ENCODE results near the gene PPP6R1. TPM values are rescaled to one million over a fixed set of nuclear protein-coding genes. Genes with fewer than 3 reads are reported as not detected.

Gene PPP6R1, protein sequence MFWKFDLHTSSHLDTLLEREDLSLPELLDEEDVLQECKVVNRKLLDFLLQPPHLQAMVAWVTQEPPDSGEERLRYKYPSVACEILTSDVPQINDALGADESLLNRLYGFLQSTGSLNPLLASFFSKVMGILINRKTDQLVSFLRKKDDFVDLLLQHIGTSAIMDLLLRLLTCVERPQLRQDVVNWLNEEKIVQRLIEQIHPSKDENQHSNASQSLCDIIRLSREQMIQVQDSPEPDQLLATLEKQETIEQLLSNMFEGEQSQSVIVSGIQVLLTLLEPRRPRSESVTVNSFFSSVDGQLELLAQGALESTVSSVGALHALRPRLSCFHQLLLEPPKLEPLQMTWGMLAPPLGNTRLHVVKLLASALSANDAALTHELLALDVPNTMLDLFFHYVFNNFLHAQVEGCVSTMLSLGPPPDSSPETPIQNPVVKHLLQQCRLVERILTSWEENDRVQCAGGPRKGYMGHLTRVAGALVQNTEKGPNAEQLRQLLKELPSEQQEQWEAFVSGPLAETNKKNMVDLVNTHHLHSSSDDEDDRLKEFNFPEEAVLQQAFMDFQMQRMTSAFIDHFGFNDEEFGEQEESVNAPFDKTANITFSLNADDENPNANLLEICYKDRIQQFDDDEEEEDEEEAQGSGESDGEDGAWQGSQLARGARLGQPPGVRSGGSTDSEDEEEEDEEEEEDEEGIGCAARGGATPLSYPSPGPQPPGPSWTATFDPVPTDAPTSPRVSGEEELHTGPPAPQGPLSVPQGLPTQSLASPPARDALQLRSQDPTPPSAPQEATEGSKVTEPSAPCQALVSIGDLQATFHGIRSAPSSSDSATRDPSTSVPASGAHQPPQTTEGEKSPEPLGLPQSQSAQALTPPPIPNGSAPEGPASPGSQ
- total RNA-seq (ENCODE audit: low replicate concordance), result 71.5 and 72.3 TPM in 2 replicates
- long read RNA-seq, partial matches to known transcripts, result 1 of 1 reads
- long read RNA-seq, other reads (novel, unspliced or antisense), result 0 of 1 reads

GRCh38 chr19:55258828-55259539 lies at the start of gene PPP6R1:
PPP6R1 (minus strand) TSS chr19:55259017; CDS start chr19:55247103, 11,914 bp downstream.
- peaks cover 32% of the 10 kb centered on the region for H3K4me1 Mint-ChIP-seq (ENCODE audit: unreplicated experiment)
- DNase-seq (ENCODE audit: extremely low spot score, unreplicated experiment), result peak; percentile 98
- peak within 1 kb of the TSS; percentile 97 for H3K4me3 Mint-ChIP-seq
- H3K9me3 Mint-ChIP-seq, result no peaks in the 10 kb centered on the region
- H3K27ac Mint-ChIP-seq, result peak within 1 kb of the TSS; percentile 96
- H3K36me3 Mint-ChIP-seq, result peaks cover 10% of the 10 kb centered on the region
- TF ChIP-seq, protein P1, sequence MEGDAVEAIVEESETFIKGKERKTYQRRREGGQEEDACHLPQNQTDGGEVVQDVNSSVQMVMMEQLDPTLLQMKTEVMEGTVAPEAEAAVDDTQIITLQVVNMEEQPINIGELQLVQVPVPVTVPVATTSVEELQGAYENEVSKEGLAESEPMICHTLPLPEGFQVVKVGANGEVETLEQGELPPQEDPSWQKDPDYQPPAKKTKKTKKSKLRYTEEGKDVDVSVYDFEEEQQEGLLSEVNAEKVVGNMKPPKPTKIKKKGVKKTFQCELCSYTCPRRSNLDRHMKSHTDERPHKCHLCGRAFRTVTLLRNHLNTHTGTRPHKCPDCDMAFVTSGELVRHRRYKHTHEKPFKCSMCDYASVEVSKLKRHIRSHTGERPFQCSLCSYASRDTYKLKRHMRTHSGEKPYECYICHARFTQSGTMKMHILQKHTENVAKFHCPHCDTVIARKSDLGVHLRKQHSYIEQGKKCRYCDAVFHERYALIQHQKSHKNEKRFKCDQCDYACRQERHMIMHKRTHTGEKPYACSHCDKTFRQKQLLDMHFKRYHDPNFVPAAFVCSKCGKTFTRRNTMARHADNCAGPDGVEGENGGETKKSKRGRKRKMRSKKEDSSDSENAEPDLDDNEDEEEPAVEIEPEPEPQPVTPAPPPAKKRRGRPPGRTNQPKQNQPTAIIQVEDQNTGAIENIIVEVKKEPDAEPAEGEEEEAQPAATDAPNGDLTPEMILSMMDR (conservative IDR thresholded peaks at IDR 0.05), result no peak
- no peaks in the 10 kb centered on the region for H3K27me3 Mint-ChIP-seq

DNA sequence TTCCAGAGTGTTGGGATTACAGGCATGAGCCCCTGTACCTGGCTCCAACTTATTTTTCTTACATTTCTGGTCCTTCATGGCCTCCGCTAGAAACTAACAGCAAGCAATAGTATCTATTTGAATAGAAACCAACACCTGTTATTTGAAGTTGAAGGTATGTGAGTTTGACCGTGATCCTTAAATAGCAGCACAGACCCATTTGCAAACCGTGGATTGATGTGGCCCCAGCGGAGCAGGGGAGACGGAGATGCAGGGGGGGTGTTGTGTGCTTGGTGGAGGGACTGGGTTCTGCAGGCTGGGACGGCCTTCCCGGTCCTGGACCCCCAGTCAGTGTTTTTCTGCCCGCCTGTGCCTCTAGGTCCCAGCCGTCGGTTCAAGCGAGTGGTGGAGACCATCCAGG lies 49.5 kb upstream of the PPP6R1 start:
- no peak overlapping the region for H3K4me3 Mint-ChIP-seq
- no peaks in the 10 kb centered on the region for H3K9me3 Mint-ChIP-seq
- H3K36me3 Mint-ChIP-seq, result peaks cover 9% of the 10 kb centered on the region
- TF ChIP-seq, protein P1 (conservative IDR thresholded peaks at IDR 0.05), result no peak
- DNase-seq (ENCODE audit: extremely low spot score, unreplicated experiment), result no peak
- no peaks in the 10 kb centered on the region for H3K27me3 Mint-ChIP-seq
- no peak overlapping the region for H3K27ac Mint-ChIP-seq
- H3K4me1 Mint-ChIP-seq (ENCODE audit: unreplicated experiment), result peaks cover 3% of the 10 kb centered on the region

- Mint-ChIP-seq H3K27ac (no peak overlapping the region), H3K4me1 (ENCODE audit: unreplicated experiment) (peaks cover 3% of the 10 kb centered on the region), H3K27me3 (no peaks in the 10 kb centered on the region), H3K9me3 (no peaks in the 10 kb centered on the region), H3K36me3 (peaks cover 12% of the 10 kb centered on the region), H3K4me3 (no peak overlapping the region)
- TF ChIP-seq, protein P1 (conservative IDR thresholded peaks at IDR 0.05), result no peak
- DNase-seq (ENCODE audit: extremely low spot score, unreplicated experiment), result no peak
These were observed 47.9 kb upstream of the PPP6R1 start for GRCh38 chr19:55306712-55307111.

DNA sequence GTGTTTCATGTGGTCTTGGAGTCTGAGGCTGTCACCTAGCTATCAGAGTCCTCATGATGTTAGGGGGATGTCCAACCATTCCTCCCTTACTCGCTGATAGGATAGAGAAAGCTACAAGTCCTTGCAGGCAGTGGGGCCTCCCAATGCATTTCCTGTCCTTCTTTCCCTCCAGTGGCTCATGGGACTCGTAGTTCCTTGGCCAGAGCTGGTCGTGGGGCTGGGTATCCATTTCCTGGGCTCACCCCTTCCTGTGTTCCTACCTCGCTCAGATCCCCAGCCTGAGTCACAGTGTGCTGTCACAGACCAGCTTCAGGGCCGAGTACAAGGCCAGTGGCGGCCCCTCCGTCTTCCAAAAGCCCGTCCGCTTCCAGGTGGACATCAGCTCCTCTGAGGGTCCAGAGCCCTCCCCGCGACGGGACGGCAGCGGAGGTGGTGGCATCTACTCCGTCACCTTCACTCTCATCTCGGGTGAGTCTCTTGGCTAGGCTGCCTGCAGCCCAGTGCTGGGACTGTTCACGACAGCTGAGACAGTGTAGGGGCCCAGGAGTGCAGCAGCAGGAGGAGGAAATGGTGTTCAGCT lies 47.3 kb upstream of the PPP6R1 start:
- peaks cover 5% of the 10 kb centered on the region for H3K4me1 Mint-ChIP-seq (ENCODE audit: unreplicated experiment)
- DNase-seq (ENCODE audit: extremely low spot score, unreplicated experiment), result no peak
- peaks cover 12% of the 10 kb centered on the region for H3K36me3 Mint-ChIP-seq
- TF ChIP-seq, protein P1 (conservative IDR thresholded peaks at IDR 0.05), result no peak
- H3K9me3 Mint-ChIP-seq, result no peaks in the 10 kb centered on the region
- no peak overlapping the region for H3K27ac Mint-ChIP-seq
- no peak overlapping the region for H3K4me3 Mint-ChIP-seq
- no peaks in the 10 kb centered on the region for H3K27me3 Mint-ChIP-seq

GRCh38 chr19:55305491-55305890 lies 46.7 kb upstream of the PPP6R1 start:
- Mint-ChIP-seq H3K36me3 (peaks cover 12% of the 10 kb centered on the region), H3K4me1 (ENCODE audit: unreplicated experiment) (peaks cover 5% of the 10 kb centered on the region), H3K27me3 (no peaks in the 10 kb centered on the region), H3K27ac (no peak overlapping the region), H3K9me3 (no peaks in the 10 kb centered on the region), H3K4me3 (no peak overlapping the region)
- DNase-seq (ENCODE audit: extremely low spot score, unreplicated experiment), result no peak
- TF ChIP-seq, protein P1 (conservative IDR thresholded peaks at IDR 0.05), result no peak
